HG02885 (cell line): Measurements from ENCODE around the gene DHRS12.

Source experiments
- ATAC-seq: cut with Tn5 transposase; IDR thresholded peaks from one replicate; pipeline ENCODE4 v1.9.1; 2021; ENCODE audit warnings: mild to moderate bottlenecking; ENCODE audit not compliant: unreplicated experiment, poor library complexity

DHRS12 gene

DNA sequence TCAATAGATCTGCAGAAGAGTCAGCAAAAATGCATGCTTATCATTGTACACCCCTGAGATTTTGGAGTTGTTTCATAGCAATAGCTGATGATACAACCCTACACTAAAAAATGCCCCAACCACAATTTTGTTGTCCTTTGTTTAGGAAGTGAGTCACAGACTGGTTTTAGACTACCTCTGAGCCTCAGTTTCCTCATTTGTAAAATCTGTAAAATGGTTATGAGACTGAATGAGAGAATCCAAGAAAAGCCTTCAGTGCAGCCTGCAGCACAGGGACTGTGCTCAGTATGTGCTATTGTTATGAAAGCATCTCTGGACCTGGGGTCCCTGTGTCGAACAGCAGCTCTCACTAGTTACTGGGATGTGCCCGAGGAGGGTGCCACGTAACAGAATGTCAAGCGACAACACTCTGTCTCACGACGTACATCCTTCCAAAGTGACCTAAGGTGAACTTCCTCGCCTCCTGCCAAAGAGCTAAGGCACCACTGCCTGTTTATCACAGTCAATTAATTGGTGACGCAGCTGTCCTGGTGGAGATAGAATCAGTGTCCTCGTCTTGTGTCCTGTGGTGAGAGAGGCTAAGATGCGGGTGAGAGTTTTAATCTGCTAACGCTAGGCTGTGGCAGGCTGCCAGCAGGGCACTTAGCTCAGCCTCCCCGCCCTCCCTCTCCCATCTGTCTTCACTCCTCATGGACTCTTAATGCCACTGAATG is 18.1 kb downstream of the DHRS12 start:
- no peak for ATAC-seq

DNA sequence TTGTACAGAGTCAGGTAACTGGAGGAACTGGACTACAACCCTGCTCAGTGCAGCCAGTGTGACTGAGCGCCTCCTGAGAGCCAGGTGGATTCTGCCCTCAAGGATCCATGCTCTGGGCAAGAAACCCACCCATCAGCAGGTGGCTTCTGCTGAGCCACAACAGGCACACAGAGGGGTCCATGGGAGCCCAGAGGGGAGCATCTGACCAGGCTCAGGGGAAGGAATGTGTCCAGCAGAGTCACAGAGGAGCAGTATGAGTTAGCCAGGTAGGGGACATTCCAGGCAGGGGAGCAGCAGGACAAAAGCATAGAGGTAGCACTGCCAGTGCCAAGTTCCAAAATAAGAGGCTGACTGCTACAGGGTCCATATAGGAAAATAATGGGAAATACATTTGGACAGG is 19.9 kb downstream of the DHRS12 start:
- ATAC-seq, result no peak

DNA sequence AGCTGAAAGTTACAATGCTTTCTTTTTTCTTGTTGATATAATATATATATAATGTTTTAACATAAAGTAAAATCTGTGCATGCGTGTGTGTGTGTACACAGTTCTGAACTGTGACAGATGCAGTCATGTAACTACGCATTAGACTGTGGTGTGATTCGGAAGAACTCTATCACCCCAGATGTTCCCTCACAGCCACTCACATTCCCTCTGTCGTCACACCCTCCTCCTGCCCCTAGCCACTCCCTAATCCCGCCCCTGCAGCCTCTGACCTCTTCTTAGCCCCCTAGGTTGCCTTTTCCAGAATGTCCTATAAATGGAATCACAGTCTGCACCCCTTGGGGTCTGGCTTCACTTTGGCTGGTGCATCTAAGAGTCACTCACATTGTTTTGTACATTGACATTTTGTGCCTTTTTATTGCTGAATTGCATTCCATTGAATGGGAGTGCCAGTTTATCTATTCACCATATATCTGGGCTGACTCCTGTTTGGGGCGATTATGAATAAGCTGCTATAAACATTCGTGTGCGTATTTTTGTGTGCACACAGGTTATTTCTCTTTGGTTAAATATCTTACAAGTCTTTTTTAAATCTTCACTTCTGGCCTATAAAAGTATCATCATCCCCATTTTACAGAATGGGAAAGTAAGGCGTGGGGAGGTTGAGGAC is 20.4 kb downstream of the DHRS12 start:
- no peak for ATAC-seq

DNA sequence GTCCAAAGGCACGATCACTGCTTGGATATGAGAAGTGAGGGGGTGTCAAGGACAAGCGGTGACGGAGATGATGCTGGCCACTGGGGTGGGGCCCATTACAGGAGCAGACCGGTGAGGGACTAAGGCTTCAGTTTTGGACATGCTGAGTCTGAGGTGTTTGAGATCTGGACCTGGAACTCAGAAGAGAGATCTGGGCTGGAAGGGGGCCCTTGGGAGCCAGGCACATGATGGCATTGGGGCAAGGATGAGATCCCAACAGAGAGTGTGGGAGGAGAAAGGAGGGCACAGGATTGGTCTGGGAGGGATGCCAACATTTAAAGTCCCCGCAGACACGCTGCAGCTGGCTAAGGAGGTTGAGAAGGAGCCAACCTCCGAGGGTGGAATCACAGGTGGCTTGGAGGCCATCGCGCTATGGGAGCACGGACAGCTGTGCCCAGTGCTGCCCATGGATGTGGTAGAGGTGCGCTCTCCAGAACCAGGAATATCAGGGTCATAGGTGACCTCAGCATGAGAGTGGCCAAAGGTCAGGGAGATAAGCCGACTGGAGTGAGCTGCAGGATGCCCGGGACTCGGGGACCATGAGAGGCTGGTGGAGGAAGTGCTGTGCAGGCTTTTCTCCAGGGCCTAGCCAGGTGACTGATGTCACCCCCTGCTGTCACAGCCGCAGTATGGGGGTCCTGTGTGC is 21.8 kb downstream of the DHRS12 start:
- ATAC-seq, result no peak

DNA sequence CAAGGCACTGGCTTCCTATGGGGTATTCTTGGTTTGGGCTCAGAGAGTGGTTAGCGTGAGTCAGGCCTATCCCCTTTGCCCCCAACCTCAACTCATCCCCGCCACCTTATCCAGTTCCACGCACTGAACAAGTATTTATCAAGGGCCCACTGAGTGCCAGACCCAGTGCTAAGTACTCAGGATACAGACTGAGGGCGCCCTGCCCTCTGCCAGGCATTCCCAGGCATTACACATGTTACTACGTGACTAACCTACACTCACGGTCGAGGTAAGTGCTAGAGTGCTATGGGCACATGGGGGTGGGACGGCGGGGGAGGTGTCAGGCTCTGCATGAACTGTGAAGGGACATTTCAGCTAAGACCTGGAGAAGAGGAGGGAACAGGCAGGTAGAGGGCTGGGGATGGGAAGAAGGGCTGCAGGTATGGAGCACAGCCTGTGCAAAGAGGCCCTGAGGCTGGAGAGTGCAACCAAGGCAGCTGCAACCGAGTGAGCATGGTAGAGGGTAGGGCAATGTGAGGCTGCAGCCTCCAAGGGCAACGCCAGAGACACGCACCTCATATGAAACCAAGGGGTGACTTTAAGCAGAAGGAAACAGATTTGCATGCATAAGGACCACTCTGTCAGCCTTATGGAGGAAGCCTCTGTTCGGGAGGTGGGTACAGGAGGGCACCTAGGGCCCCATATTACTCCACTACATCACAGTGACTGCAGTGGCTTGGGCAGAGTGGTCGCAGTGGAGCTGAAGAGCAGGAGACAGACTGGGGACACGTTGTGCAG is 22.5 kb downstream of the DHRS12 start:
- ATAC-seq, result peak; percentile 73

DNA sequence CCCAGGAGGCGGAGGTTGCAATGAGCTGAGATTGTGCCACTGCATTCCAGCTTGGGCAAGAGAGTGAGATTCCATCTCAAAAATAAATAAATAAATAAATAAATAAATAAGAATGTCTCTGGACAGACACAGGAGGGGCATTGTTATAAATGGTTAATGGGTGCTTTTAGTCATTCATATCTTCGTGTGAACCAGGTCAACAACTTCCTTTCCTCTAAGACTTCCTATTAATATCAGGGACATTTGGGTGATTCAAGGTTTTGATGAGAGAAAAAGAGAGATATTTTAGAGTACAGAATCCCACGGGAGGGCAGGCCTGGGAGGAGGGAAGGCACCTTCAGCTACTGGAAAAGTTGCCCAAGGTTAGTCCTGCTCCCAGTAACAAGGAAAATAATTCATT is 23.9 kb downstream of the DHRS12 start:
- no peak for ATAC-seq

DNA sequence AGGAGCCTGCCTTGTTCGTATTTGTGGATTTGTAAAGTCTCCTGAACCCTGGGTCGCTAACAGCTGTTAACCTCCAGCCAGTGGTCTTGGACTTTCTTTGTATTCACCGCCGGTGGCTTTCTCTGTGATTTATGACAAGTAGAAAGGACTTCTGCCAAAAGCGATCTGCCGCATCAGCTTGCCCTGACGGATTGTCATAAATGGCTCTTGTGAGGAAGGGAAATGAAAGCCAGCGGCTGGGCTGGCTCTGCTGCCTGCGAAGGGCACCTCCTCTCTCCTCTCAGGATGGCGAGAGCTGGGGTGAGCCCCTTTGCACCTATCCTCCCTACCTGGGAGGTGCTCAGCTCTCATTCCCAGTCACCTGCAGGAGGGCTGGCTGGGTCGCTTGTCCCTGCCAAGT is 25.6 kb downstream of the DHRS12 start:
- no peak for ATAC-seq

DNA sequence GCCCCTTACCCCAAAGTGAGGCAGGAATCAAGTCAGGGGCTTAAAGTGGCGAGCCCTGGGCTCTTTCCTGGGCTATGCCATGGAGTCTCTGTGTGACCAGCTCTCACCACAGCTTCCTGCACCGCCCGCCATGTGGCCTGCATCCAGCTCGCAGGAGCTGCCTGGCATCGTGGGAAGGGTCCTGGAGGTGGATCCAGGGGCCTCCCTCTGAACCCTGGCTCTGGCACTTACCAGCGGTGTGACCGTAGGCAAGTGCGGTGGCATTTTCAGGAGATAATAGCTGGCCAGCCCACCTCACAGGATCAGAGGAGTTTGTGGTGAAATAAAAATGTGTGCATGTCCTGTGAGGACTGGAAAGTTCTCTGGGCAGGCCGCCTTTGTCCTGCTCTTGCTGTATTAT is 26.0 kb downstream of the DHRS12 start:
- ATAC-seq, result no peak

DNA sequence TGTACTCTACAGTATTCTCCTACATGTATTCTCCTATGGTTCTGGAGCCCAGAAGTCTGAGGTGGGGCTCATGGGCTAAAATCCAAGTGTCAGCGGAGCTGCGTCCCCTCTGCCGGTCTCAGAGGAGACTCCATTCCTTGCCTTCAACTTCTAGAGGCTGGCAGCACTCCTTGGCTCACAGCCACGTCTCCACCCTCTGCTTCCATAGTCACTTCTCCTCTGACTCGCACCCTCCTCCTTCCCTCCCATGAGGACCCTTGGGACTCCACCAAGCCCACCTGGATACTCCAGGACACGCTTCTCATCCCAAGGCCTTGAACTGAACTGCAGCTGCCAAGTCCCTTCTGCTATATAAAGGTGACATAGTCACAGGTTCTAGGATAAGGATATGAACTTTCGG is 27.8 kb downstream of the DHRS12 start:
- ATAC-seq, result no peak

DNA sequence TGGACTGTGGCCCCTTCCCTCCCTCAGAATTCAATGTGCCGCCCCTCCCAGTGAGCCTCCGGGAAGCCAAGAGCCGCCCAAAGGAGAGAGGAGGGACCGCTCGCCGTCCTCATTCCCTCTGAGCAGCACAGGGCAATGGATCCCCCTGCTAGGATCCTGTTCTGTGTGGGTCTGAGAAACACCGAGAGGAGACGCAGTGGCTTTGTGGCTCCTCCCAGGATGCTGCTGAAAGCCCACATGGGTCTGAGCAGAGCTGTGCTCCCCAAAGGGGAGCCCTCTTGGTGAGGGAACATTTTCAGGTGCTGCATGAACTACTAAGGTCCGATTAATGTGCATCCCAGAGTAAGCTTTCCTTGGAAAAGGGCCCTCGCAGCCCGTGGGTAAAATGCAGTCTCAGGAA is 30.4 kb downstream of the DHRS12 start:
- ATAC-seq, result no peak

DNA sequence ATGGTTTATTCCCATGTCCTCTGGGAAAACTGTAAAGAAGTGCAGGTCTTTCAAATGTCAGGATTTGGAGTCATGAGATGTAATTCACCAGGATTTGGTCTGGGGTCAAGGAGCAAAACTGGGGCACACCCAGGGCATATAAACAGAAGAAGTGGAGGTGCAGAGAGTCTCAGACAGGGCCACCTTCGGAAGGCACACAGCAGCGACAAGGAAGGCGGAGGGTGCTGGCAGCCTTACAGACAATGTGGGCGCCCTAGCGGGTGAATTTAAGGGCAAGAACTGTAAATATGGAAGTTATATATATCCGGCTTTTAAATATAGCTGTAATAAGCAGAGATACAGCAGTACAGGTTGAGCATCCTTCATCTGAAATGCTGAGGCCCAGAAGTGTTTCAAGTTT is 31.2 kb downstream of the DHRS12 start:
- no peak for ATAC-seq

DNA sequence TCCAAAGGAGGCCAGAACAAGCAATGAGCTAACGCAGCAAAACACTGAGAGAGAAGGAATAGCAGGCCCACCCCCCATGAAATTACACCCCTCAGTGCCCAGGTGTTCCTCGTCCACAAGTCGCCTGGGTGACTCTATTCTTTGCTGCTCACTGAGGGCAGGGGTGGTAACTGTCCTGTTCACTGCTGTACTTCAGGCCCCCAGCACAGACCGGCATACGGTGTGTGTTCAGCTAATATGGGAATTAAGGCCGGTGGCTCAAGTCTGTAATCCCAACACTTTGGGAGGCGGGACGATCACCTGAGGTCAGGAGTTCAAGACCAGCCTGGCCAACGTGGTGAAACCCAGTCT is 31.9 kb downstream of the DHRS12 start:
- no peak for ATAC-seq

DNA sequence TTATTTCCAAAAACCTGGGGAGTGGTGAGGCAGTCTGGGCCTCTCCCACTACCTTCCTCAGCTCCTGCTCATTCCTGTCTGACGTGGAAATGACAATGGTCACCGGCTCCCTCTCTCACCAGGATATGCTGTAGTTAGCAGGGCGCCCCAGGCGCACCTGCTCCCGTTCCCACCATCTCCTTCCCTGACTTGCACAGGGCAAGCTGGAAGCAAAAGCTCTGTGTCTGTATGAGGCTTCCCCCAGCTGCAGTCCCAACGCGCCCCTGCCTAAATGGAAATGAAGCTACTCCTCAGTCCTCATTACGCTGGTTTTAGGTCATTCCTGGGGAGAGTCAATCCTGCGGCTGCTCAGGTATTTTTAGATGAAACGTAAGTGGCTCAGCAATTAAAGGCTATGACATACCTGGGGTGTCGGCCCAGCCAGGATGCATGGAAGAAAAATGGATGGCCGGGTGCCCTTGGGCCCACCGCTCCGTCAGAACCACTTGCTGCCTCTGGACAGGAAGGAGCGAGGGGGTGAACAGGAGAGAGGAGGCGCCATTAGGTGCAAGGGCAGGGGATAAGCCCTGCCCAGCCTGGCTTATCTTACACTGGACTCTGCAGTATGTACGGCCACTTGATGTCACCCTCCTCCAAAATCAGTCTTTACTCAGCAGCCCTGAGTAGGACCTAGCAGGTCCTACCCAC is 32.4 kb downstream of the DHRS12 start:
- ATAC-seq, result no peak

DNA sequence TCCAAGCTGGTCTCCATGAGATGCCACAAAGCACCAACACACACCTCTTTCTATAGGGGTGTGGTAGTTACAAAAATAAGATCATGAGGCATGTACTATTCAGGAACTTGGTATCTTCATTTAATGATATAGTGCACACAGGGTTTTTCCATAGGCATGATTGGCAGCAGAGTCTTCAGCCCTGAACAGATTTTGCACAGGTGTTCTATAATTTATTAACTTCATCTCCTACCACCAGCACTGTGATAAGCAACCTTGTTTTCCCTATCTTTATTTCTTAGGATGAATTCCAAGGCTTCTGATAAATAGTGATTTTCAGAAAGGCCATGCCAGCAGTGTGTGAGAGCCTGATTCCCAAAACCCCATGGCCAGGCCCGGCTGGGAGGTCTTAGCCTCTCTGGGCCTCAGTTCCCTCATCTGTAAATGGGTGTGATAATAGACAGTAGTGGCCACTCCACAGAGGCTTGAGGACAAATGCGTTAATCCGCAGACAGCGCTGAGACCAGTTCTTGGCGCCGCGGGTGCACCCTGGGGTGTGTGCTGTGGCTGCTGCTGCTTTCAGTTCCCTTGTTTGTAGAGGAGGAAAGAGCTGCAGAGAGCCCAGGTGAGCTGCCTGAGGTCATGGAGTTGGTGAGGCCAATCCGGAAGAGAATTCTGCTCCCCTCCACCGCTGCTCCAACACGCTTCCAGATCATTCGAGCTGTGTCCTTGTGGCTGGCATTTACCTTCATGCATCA is 33.1 kb downstream of the DHRS12 start:
- peak; percentile 87 for ATAC-seq

DNA sequence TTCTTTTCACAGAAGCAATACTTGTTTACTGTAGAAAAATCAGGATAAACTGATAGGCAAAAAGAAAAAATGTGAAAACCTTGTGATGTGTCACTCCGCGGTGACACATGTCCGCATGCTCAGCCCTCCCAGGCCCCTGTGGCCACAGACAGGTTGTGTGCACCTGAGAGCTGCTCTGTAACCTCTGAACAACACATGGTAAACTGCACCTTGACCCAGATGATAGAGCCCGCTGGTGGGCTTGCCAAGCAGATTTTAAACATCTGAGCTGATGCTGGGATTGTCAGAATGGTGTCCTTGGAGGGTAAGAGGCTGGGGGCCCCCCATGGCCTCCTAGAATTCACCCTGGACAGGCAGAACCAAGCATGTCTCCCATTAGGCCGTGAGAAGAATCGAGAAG is 33.8 kb downstream of the DHRS12 start:
- ATAC-seq, result no peak

DNA sequence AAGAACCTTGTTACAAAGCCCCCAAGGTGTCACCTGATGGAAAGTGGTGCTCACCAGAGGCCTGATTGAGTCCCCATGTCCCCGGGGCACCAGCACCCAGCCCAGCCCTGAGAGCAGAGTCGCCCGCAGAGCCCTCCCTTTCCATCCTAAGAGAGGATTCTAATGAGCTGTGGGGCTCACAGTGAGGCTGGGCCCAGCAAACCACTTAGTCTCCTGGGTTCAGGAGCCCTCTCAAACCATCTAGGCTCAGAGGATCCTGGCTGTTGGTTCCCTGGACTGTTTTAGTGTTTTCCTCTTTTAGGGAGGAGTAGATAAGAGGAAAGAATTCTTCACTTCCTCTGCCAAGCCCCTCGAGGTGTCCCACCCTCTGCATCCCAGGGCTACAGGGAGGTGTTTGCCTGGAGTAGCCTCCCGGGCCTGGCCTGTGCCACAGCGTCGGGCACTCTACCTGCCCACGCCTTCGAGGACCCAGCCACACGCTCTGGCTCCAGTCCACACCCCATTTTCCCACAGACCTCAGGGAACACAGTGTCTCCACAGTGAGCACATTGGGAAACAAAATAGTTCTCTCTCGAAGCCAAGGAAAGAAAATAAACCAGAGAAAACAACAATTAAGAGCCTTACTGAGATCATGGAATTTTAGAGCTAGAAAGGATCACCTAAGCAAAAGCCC is 34.4 kb downstream of the DHRS12 start:
- no peak for ATAC-seq

DNA sequence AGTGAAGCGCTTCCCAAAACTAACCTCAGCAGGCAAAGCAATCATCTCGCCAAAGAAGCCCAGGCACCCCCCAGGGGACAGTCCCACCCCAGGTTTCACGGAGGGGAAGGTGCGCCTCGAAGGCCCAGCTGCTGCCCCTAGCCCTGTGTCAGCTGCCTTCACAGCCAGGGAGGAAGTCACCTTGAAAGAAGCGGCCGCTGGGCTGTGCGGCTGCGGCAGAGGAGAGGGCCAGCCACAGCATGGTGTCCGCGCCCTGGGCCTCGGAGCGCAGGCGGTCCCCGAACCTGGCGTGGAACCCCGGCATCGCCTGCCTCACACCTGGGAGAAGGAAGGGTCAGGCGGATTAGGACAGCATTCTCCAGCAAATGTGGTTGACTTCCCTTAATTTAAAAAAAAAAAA is 35.0 kb downstream of the DHRS12 start:
- ATAC-seq, result no peak

DNA sequence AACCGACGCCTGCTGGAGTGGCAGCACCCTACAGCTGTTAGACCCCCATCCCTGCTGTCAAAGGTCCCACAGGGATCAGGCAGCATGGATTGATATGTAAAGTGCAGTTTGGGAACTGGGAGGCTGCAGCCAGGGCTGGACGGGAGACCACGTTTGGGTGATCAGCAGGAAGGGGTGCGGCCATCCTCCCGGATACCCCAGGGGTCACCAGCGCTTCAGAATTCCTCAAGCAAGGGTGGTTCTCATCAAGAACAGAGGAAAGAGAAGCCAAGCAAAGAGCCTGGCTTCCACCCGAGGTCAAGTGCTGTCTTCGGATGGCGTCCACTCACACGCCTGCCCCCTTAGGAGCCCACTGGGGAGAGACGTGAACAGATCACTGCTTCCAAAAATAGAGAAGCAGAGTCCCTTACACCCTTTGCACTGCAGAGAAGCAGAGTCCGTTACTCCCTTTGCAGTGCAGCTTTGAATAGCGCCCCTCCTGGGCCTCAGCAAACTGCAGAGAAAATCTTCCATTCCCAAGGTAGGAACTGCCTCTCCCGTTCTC is 35.5 kb downstream of the DHRS12 start:
- no peak for ATAC-seq

DNA sequence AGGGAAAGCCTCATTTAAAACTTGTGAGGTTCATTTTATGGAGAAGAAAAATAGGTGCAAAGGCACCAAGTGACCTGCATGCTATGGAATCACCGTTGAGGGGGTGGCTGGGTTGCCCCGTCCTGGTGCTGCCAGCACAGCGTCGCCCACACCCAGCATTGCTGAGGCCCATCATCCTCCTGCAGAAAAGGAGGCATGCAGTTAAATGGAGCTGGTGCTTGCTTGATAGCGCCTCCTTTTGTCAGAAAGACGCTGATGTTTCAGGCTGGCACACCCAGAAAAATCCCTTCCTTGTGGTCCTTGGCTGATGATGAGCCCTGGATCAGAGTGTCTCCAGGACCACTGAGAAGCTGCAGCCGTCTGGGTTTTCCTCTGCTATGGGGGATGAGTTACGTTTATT is 36.9 kb downstream of the DHRS12 start:
- ATAC-seq, result no peak
